ENCODE measurements around the gene PALLD.

DNA sequence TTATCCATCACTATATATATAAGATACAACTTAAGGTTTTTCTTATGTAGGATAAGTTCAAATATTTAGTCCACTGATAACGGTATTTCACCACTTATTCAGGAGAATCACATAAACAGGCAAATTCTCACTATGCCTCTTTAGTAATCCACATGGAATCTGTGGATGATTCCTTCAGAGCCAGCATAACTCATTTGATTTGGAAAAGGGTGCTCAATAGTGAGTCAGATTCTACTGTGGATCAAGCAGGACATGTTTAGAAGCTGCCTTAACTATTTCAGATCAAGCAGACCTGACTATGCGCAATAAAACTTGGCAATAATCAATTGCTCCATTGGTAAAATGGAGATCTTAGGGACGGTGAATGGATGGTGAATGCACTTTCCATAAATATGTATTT, 329.1 kb downstream of the PALLD start:
- no peak for TF ChIP-seq MAX (CRISPR knock-in tag; IDR thresholded peaks at IDR 0.05)
- no peak for TF ChIP-seq SP1 (CRISPR knock-in tag; conservative IDR thresholded peaks at IDR 0.05)
- TF ChIP-seq ZNF232 (CRISPR knock-in tag; IDR thresholded peaks at IDR 0.05), result no peak
- TF ChIP-seq CTCF (IDR thresholded peaks at IDR 0.05), result no peak
- no peak for TF ChIP-seq FOXP1 (CRISPR knock-in tag; IDR thresholded peaks at IDR 0.05; ENCODE audit: borderline replicate concordance)
- TF ChIP-seq CREB1 (CRISPR knock-in tag; IDR thresholded peaks at IDR 0.05), result no peak
- no peak for TF ChIP-seq STAT6 (CRISPR knock-in tag; conservative IDR thresholded peaks at IDR 0.05; ENCODE audit: low read depth)
- no peak for TF ChIP-seq MXD4 (CRISPR knock-in tag; IDR thresholded peaks at IDR 0.05; ENCODE audit: borderline replicate concordance)
- TF ChIP-seq GABPB1 (CRISPR knock-in tag; IDR thresholded peaks at IDR 0.05), result no peak
- TF ChIP-seq KAT7 (CRISPR knock-in tag; IDR thresholded peaks at IDR 0.05; ENCODE audit: borderline replicate concordance), result no peak

Measured in WTC11 (cell line).